HUDEP-2 (cell line): ENCODE data around the gene IFNL3.
"Not testable (repeated sequence)": the region's sequence is repeated elsewhere in the genome, so short reads cannot be mapped to it uniquely, and the experiment has no call there.

Experiments
- DNase-seq, 76 experiments: peaks; one replicate each; lab custom pipeline; 2025; ENCODE audit not compliant: unreplicated experiment in 76 of 76; lab: John Stamatoyannopoulos, UW

Gene IFNL3

DNA sequence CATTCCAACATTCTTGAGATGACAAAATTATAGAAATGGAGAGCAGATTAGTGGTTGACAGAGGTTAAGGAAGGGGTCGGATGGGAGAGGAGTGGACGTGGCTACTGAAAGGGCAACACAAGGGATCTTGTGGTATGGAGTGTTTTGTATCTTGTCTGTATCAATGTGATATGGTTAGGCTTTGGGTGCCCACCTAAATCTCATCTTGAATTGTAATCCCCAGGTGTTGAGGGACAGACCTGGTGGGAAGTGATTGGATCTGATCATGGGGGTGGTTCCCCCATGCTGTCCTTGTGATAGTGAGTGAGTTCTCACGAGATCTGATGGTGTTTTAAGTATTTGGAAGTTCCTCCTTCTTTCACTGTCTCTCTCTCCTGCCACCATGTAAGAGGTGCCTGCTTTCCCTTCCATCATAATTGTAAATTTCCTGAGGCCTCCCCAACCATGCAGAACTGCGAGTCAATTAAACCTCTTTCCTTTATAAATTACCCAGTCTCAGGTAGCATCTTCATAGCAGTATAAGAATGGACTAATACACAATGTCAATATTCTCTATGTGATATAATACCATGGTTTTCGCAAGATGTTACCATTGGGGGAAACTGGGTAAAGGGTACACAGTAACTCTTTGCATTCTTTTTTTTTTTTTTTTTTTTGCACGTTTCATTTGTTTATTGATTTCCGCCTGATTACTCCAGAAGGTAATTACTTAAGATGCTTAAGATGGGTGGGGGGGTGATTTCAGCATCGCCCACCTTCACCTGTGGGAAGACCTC is 8.8 kb upstream of the IFNL3 start:
- peak in 9 of 76 experiments; percentile 15 to 36 (median 20) for DNase-seq

DNA sequence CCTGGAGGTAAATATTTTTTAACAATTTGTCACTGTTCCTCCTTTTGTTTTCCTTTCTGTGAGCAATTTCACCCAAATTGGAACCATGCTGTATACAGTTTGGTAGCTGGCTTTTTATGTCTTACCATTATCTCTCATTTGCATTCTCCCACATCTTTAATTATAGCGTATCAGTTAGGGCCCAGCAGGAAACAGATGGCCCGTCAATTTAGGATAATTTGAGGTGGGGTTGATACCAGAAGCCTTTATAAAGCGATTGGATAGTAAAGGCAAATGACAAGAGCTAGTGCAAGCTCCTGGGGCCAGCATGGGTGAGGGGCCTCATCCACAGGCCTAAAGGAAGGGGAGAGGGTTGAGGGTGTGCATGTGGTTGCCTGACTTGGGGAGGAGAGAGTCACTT is 7.7 kb upstream of the IFNL3 start:
- peak in 43 of 76 experiments; percentile 20 to 75 (median 40) for DNase-seq

DNA sequence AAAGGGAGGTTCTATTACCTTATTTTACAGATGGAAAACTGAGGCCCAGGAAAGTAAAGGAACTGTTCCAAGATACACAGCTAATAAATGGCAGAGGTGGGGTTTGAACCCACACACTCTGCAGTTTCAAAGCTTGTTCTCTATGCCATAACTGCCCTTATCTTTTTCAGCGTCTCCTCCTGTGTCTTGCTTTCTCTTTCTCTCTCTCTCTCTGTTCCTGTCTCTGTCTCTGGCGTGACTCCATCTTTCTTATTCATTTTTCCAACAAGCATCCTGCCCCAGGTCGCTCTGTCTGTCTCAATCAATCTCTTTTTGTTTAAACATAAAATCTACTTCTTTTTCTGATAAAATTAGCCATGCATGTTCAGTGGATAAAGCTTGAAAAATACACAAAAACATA is 7.0 kb upstream of the IFNL3 start:
- peak in 25 of 76 experiments; percentile 9 to 51 (median 29) for DNase-seq

DNA sequence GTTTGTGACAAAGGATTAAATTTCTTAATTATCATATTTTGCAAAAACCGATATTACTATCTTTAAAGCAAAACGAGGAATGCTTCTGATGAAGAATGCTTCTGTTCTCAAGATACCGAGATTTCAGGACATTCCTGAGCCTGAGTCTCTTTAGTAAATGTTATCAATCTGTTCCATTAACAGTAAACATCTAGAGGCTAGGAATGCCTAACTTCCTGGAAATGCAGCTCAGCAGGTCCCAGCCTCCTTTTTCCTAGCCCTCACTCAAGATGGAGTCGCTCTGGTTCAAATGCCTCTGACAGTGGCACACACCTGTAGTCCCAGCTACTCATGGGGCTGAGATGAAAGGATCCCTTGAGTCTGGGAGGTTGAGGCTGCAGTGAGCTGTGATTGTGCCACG is 6.3 kb upstream of the IFNL3 start:
- DNase-seq: no peak

DNA sequence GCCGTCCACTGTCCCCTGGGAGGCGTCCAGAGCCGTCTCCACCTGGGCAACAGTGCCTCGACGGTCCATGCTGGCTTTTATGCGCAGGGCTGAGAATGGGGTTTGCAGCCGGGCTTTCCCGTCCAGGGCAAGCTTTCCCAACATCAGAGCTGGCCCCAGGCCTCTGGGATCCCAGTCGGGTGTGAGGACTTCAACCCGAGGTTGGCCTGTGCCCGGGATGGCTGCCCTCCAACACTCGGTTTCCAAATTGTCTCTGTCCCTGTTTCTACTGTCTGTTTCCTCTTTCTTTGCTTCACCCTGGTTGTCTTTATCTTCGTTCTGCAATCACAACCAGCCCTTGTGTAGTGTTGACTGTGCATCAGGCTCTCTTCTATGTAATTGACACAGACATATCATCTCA is 4.0 kb upstream of the IFNL3 start, which contains the start of gene IFNL4:
Gene IFNL4, minus strand, starts transcription at position 51 of the 400 bp plus-strand sequence.
- DNase-seq: peak in 10 of 76 experiments; percentile 12 to 35 (median 17)

DNA sequence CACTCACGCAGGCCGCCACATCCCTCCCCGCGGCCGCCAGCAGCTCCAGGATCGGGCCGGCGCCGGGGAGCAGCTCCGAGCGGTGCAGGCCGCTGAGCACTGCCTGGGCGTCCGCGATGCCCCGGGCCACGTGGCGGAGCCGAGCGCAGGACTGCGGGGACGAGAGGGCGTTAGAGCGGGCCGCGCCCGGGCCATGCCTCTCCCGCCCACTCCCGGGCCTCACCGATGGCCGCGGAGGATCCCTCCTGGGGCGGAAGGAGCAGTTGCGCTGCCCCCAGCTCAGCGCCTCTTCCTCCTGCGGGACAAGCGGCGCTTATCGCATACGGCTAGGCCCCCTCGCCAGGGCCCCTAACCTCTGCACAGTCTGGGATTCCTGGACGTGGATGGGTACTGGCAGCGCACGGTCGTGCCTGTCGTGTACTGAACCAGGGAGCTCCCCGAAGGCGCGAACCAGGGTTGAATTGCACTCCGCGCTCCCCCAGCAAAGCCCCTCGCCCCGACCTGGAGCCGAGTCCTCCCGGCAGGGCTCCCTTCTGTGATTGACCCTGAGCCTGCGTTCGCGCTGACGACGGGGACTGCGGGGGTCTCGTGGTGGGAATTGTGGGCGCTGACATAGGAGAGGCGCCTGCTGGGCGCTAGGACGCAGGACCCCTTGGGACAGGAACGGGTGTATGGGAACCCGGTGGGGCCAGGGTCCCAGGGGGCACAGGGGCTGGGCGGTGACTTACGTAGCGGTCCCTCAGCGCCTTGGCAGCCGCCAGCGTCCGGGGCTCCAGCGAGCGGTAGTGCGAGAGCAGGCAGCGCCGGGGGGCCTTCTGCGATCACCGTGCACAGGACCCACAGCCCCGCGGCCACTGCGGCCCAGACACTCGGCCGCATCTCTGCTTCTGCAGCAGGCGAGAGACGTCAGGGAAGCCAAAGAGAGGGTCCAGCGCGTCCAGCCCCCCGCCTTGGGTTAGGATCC is 3.2 kb upstream of the IFNL3 start:
- peak in 53 of 76 experiments; percentile 18 to 68 (median 52) for DNase-seq

DNA sequence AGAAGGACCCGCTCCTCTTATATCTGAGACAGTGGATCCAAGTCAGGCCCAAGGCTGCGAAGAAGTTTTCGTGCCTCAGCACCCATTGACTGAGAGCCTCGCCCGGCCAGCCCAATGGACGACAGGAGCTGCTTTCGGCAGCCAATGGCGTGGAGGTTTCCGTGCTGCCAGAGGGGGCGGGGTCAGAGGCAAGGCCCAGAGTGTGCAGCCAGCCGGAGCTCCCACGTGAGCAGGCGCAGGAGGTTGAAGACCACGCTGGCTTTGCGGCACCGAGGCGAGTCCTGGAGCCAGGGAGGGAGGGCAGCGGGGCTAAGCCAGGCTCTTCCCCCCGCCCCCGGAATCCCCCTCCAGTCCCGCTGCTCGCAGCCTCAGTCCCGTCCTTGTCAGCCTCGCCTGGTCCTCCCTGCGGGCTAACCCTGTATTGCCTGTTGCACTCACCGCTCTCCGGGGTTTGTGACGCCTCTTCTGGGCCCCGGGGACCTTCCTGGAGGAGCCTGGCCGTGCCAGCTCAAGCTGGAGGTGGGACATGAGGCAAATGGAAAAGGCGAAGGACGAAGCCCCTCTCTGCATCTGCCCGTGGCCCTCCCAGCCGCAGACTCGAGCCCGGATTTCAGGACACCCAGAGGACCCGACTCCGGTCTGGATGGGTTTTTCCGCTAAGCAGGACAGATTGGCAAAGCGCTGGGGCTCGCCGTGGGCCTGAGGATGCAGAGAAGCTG is 2.3 kb upstream of the IFNL3 start:
- peak; percentile 69 to 99 (median 96) for DNase-seq

DNA sequence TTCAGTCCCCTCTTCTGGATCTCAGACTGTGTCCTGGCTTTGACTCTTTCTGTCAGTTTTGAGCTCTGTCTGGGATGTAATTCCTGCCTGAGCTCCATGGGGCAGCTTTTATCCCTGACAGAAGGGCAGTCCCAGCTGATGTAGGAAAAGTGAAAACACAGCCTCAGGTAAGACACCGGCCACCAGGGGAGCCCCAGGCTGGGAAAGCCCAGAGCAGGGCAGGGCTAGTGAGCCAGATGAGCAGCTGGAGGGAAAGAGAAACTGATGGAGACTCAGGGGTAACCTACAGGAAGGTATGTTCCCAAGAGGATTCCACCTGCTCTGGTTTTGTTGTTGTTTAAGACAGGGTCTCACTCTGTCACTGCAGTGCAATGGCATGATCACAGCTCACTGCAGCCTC is 360 bp upstream of the IFNL3 start:
- not testable (repeated sequence) for DNase-seq

DNA sequence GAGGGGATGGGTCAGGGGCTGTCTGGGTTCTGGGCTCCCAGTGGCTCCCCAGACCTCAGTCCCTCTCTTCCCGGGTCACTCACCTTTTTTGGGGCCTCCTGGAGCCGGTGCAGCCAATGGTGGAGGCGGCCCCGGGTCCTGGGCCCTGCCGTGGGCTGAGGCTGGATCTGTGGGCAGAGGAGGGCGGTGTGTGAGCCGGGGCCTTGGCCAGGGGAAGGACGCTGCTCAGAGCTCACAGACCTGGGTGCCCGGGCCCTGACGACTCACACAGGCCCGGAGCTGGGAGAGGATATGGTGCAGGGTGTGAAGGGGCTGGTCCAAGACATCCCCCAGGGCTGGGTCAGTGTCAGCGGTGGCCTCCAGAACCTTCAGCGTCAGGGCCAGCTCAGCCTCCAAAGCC is 1.1 kb downstream of the IFNL3 start:
- DNase-seq: not testable (repeated sequence)

DNA sequence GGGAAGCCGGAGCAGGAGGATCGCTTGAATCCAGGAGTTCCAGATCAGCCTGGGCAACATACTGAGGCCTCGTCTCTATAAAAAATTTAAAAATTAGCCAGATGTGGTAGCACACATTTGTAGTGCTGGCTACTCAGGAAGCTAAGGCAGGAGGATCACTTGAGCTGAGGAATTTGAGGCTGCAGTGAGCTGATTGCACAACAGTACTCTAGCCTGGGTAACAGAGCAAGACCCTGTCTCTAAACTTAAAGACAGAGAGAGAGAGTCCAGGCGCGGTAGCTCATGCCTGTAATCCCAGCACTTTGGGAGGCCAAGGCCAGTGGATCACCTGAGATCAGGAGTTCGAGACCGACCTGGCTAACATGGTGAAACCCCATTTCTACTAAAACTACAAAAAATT is 4.4 kb downstream of the IFNL3 start:
- DNase-seq: no peak

DNA sequence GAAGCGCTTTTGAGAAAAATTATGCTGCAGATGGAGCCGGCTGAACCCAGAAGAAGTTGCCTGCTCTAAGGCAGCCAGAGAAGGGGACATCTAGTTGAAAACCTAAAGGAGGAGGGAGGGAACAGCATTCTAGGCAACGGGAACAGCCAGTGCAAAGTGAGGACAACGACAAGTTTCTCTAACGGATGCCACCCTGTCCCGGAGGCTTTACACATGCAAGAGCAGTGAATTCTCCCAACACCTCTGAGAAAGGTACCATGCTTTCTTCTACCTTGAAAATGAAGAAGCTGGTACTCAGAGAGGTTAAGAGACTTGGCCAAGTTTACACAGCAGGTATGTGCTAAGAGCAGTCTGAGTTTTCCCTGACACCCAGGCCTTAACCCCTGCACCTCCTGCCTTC is 5.9 kb downstream of the IFNL3 start:
- no peak for DNase-seq

DNA sequence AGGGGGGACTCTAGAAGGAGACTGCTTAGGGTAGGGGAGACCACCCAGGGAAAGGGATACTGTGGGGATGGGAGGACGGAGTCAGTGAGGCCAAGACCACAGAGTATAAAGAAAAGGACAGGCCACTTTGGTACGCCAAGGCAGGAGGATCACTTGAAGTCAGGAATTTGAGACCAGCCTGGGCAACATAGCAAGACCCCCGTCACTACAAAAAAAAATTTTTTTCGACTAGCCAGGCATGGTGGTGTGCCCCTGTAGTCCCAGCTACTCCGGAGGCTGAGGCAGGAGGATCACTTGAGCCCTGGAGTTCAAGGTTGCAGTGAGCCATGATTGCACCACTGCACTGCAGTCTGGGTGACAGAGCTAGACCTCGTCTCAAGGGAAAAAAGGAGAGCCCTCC is 6.6 kb downstream of the IFNL3 start:
- no peak for DNase-seq

DNA sequence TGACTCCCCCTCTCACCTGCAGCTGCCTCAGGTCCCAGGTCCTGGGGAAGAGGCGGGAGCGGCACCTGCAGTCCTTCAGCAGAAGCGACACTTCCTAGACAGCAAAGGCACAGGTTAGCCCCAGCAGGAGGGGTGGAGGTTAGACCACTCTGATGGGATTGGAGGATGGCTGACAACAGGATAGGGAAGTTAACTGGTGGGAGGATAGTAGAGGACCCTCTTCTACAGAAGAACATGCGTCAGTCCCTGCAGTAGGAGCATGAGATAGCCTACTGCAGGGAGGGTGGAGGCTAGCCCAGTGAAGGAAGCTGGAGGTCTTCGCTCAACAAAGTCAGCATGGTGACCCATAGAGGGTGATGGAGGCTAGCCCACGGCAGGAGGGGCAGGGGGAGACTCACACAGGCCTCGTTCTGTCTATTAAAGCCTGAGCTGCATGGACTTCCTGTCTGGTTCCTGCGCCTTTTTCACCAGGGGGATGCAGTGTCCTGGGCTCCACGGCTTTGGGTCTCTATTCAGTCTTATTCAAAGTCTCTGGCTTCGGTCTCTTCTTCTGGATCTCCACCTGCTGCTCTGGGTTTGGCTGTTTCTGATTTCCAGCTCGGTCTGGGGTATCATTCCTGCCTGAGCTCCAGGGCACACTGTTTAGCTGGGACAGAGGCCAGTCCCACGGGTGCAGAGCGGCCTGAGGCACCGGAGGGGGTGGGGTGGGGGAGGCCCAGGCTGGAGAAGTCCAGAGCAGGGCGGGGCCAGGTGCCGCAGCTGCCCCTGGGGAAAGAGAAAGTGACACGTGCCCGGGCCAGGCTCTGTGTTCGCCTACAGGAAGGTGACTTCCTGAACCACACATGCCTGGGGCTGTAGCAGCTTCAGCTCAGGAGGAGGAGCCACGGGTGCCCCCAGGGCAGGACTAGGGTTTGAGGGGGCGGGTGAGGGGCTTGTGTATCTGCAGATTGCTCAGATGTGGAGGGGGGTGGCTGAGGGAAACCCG is 7.3 kb downstream of the IFNL3 start:
- DNase-seq: peak in 3 of 76 experiments; percentile 7 to 19 (median 14)

DNA sequence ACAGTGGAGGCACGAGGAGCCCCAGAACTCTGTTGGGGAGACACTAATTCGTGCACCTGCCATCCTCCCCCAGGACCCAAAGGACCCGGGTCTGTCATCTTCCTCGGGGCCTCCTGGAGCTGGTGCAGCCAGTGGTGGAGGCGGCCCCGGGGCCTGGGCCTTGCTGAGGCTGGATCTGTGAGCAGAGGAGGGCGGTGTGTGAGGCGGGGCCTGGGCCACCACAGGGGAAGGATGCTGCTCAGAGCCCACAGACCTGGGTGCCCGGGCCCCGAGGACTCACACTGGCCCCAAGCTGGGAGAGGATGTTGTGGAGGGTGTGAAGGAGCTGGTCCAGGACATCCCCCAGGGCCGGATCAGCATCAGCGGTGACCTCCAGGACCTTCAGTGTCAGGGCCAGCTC is 8.3 kb downstream of the IFNL3 start:
- no peak for DNase-seq

DNA sequence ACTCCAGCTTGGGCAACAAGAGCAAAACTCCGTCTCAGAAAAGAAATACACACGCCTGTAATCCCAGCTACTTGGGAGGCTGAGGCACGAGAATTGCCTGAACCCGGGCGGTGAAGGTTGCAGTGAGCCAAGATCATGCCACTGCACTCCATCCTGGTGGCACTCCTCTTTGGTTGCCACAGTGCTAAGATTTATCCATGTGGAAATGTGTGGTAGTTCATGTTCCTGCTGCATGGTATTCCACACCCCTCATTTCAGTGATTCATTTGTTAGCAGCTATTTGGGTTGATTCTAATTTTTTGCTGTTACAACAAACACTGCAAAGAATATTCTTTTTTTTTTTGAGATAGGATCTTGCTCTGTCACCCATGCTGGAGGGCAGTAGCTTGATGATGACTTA is 12.1 kb downstream of the IFNL3 start:
- no peak for DNase-seq

DNA sequence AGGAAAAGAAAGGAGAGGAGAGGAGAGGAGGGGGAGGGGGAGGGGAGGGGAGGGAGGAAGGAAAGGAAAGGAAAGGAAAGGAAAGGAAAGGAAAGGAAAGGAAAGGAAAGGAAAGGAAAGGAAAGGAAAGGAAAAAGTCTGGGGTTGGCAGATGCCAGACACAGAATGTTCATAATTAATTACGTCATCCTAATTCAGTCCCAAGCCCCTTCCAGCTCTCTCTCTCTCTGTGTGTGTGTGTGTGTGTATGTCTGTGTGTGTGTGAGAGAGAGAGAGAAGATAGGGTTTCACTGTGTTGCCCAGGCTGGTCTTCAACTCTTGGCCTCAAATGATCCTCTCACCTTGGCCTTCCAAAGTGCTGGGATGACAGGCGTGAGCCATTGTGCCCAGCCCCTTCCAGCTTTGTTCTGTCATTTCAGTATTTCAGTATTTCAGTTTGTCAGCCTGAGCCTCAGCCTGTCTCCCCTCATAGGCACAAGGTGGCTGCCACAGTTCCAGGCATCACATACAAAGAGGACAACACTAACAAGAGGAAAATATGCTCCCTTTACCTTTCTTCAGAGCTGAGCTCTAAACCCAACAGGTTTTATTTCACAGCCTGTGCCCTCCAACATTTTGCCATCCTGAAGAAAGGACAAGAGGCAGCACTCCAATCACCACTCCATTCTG is 14.6 kb downstream of the IFNL3 start:
- DNase-seq: no peak

DNA sequence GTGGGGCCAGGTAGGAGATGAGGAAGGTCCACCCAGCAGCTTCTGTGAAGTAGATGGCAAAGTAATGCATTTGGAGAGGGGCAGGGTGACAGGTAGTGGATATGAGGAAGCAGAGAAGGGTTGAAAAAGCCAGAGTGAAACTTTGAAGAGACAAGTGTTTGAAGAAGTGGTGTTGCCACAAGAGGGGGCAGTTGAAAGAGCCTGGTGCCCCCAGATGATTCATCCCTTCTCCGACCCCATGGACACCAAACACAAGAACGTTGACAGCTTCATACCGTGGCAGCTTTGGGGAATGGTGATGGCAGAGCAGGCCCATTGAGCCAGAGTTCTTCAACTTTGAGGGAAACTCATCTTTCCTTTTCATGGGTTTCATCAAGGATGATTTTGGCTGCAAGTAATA is 19.9 kb downstream of the IFNL3 start:
- peak in 1 of 76 experiments; percentile 12 for DNase-seq

DNA sequence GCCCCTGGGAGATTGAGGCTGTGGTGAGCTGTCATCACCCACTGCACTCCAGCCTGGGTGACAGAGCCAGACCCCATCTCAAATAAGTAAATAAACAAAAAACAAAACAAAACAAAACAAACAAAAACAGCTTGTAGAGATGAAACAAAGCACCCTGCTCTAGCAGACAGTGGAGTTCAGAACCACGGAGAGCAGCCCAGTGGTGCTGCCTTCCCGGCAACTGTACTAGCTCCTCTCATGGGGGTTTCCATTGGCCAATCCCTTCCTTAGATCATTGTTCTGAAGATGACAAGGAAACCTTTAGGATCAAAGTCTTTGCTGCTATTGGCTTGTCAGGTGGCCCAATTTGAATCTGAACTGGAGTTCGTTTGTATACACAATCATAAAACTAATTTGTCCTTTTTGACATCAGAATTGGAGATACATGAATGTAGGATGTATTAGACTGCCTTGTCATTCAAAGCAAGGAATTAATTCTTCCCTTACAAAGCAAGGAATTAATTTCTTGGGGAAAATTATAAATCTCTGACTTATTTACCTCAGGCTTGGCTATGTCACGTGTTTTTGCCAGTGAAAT is 21.0 kb downstream of the IFNL3 start:
- peak in 8 of 76 experiments; percentile 8 to 41 (median 18) for DNase-seq

DNA sequence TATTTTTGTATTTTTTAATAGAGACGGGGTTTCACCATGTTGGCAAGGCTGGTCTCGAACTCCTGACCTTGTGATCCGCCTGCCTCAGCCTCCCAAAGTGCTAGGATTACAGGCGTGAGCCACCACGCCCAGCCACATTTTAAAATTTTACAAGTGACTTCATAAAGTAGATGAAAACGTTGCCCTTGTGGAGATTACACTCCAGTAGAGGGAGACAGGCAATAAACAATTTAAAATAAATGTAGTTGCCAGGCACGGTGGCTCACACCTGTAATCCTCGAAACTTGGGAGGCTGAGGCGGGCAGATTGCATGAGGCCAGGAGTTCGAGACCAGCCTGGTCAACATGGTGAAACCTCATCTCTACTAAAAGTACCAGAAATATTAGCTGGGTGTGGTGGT is 25.7 kb downstream of the IFNL3 start:
- peak in 1 of 76 experiments; percentile 15 for DNase-seq
